NB4 (cell line): ENCODE data around the gene RCAN3.

Experiments used
- MYC ChIP-seq: IDR thresholded peaks from 2 replicates; pipeline ENCODE4 v1.6.1; 2011; ENCODE audit warnings: low read depth, low read length
- POLR2A ChIP-seq: IDR thresholded peaks from 2 replicates; pipeline ENCODE4 v1.6.1; 2011; ENCODE audit warnings: mild to moderate bottlenecking; ENCODE audit not compliant: insufficient read length; ENCODE audit errors: extremely low read depth
- TF ChIP-seq, protein P1 (sequence below): IDR thresholded peaks from one replicate; pipeline ENCODE4 v1.5.1; 2012; ENCODE audit warnings: low read depth, low read length

DNA sequence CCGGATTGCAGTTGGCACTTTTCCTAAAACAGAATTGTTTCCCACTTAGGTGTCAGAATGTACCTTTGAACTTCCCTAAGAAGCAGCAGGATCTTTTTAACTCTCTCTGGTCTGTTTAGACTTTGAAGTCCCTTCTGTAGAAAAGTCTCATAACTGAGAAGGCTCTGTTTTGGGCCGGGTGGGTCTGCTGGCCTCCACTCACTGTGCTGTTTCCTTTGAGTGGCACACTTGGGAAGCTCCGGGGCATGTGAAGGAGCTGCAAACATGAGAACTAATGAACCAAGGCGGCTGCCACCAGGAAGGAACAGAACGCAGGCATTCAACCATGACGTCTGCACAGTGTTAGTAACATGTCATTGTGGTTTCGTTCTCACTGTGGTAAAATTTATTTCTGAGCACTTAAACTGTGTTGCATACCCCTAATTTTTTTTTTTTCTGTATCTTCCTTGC, 33.8 kb downstream of the RCAN3 start:
- TF ChIP-seq, protein P1, sequence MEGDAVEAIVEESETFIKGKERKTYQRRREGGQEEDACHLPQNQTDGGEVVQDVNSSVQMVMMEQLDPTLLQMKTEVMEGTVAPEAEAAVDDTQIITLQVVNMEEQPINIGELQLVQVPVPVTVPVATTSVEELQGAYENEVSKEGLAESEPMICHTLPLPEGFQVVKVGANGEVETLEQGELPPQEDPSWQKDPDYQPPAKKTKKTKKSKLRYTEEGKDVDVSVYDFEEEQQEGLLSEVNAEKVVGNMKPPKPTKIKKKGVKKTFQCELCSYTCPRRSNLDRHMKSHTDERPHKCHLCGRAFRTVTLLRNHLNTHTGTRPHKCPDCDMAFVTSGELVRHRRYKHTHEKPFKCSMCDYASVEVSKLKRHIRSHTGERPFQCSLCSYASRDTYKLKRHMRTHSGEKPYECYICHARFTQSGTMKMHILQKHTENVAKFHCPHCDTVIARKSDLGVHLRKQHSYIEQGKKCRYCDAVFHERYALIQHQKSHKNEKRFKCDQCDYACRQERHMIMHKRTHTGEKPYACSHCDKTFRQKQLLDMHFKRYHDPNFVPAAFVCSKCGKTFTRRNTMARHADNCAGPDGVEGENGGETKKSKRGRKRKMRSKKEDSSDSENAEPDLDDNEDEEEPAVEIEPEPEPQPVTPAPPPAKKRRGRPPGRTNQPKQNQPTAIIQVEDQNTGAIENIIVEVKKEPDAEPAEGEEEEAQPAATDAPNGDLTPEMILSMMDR, result no peak
- TF ChIP-seq MYC (no peak), POLR2A (no peak)
